Measurements from ENCODE around the gene DDX1. TPM values are rescaled to one million over a fixed set of nuclear protein-coding genes. Genes with fewer than 3 reads are reported as not detected.
A peak's percentile ranks its signal among the peaks of the same experiment; 100 is the strongest.

DDX1 gene
- total and polyA plus RNA-seq, 2 experiments from 2014 or later, result 99.9 to 102 TPM

DNA sequence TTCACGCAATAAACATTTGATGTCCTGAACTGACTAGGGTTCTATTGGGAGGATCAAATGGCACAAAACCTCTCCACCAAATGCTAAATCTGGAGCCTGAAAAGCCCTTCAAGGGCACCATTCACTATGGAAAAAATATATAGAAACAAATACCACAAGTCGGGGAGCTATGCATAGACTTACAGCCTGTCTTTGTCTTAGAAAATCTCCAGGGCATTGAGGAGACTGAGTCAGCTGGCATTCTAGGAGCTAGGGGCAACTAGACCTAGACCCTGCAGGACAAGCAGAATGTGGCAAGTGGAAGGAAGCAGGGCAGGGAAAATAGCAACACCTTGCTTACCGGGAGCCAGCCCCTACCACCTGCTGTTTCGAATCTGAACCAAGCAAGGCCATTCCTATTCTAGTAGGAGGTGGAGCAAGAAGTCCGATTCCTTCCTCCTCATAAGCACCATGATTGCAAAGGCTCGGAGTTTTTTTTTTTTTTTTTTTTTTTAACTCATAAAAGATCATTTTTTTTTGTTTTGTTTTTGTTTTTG lies 77.8 kb downstream of the DDX1 start:
- DNase-seq (ENCODE audit: low spot score) (no peak), ATAC-seq (no peak; the same call in 1 of the 3 replicates)
- Mint-ChIP-seq H3K36me3 (ENCODE audit: low read depth) (peaks cover 4% of the 10 kb centered on the region; the same call in 1 of the 3 replicates), H3K4me3 (no peak overlapping the region), H3K27ac (no peak overlapping the region), H3K27me3 (ENCODE audit: insufficient read depth, low read depth, poor library complexity) (peaks cover 9% of the 10 kb centered on the region), H3K9me3 (peaks cover 7% of the 10 kb centered on the region; the same call in 2 of the 3 replicates), H3K4me1 (peaks cover 19% of the 10 kb centered on the region)
- Histone ChIP-seq H3K36me3 (ENCODE audit: insufficient read depth) (no peaks in the 10 kb centered on the region), H3K4me3 (no peak overlapping the region), H3K79me2 (replicated peaks; ENCODE audit: insufficient read depth) (no peaks in the 10 kb centered on the region), H3K4me2 (no peak overlapping the region), H2AFZ (peak overlapping the region; percentile 69; the same call in 1 of the 2 replicates), H3K27me3 (ENCODE audit: insufficient read depth) (no peaks in the 10 kb centered on the region), H3K9me2 (ENCODE audit: insufficient read depth) (peaks cover 3% of the 10 kb centered on the region; the same call in 1 of the 2 replicates), H3F3A (replicated peaks; ENCODE audit: low read depth) (no peaks in the 10 kb centered on the region), H3K4me1 (ENCODE audit: insufficient read depth) (no peaks in the 10 kb centered on the region), H3K27ac (ENCODE audit: low read depth) (no peak overlapping the region), H4K20me1 (replicated peaks; ENCODE audit: insufficient read depth) (no peaks in the 10 kb centered on the region)
- TF ChIP-seq ZNF331 (CRISPR knock-in tag; IDR thresholded peaks at IDR 0.05; ENCODE audit: low read depth), result no peak
- TF ChIP-seq CREB1 (CRISPR knock-in tag; IDR thresholded peaks at IDR 0.05; ENCODE audit: low read depth), result no peak
- TF ChIP-seq POLR2AphosphoS5 (IDR thresholded peaks at IDR 0.05; ENCODE audit: low read depth), result no peak
- TF ChIP-seq, protein P1, sequence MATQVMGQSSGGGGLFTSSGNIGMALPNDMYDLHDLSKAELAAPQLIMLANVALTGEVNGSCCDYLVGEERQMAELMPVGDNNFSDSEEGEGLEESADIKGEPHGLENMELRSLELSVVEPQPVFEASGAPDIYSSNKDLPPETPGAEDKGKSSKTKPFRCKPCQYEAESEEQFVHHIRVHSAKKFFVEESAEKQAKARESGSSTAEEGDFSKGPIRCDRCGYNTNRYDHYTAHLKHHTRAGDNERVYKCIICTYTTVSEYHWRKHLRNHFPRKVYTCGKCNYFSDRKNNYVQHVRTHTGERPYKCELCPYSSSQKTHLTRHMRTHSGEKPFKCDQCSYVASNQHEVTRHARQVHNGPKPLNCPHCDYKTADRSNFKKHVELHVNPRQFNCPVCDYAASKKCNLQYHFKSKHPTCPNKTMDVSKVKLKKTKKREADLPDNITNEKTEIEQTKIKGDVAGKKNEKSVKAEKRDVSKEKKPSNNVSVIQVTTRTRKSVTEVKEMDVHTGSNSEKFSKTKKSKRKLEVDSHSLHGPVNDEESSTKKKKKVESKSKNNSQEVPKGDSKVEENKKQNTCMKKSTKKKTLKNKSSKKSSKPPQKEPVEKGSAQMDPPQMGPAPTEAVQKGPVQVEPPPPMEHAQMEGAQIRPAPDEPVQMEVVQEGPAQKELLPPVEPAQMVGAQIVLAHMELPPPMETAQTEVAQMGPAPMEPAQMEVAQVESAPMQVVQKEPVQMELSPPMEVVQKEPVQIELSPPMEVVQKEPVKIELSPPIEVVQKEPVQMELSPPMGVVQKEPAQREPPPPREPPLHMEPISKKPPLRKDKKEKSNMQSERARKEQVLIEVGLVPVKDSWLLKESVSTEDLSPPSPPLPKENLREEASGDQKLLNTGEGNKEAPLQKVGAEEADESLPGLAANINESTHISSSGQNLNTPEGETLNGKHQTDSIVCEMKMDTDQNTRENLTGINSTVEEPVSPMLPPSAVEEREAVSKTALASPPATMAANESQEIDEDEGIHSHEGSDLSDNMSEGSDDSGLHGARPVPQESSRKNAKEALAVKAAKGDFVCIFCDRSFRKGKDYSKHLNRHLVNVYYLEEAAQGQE (IDR thresholded peaks at IDR 0.05; ENCODE audit: unreplicated experiment), result no peak
- no peak for TF ChIP-seq ZNF114 (CRISPR knock-in tag; IDR thresholded peaks at IDR 0.05)
- TF ChIP-seq STAT1 (IDR thresholded peaks at IDR 0.05; ENCODE audit: unreplicated experiment), result no peak
- no peak for TF ChIP-seq ZNF462 (CRISPR knock-in tag; IDR thresholded peaks at IDR 0.05)
- no peak for TF ChIP-seq CTCF (conservative IDR thresholded peaks at IDR 0.05; ENCODE audit: low read depth in 2 of 2)
- no peak for TF ChIP-seq EZH2 (IDR thresholded peaks at IDR 0.05; ENCODE audit: low read depth, unreplicated experiment)
- no peak for TF ChIP-seq NANOG (IDR thresholded peaks at IDR 0.05; ENCODE audit: borderline replicate concordance)
- TF ChIP-seq ETS1 (IDR thresholded peaks at IDR 0.05), result no peak
- TF ChIP-seq EZH2phosphoT487 (IDR thresholded peaks at IDR 0.05; ENCODE audit: unreplicated experiment), result no peak
- no peak for TF ChIP-seq JUNB (IDR thresholded peaks at IDR 0.05; ENCODE audit: unreplicated experiment)

All from GM23338 (cell line).